MM.1S (cell line): ENCODE results near the gene SYT2.
A peak's percentile ranks its signal among the peaks of the same experiment; 100 is the strongest.
"Not testable (repeated sequence)": the region's sequence is repeated elsewhere in the genome, so short reads cannot be mapped to it uniquely, and the experiment has no call there.

Source experiments
- DNase-seq: peaks from one replicate; pipeline ENCODE4 v3.0.0-alpha.2; 2015
- H2AFZ ChIP-seq: fragments of 300-600 bp; sonication (generic); 2 replicates; pipeline ENCODE4 v1.6.0; 2016; ENCODE audit warnings: antibody characterized with exemption, low read length
- H3F3A ChIP-seq: fragments of 300-600 bp; sonication (generic); 2 replicates; pipeline ENCODE4 v1.6.1; 2016; ENCODE audit warnings: mild to moderate bottlenecking, antibody characterized with exemption, low read length, moderate library complexity, mixed read lengths; ENCODE audit not compliant: insufficient read depth
- H3K27ac ChIP-seq: fragments of 300-600 bp; sonication (generic); 2 replicates; pipeline ENCODE4 v1.5.1; 2016; ENCODE audit warnings: mild to moderate bottlenecking, low read length
- H3K27me3 ChIP-seq: fragments of 300-600 bp; sonication (generic); replicated peaks from 2 replicates; pipeline ENCODE4 v1.6.0; 2016; ENCODE audit warnings: low read length; ENCODE audit not compliant: insufficient read depth
- H3K36me3 ChIP-seq: fragments of 300-600 bp; sonication (generic); replicated peaks from 2 replicates; pipeline ENCODE4 v1.6.1; 2016; ENCODE audit warnings: mild to moderate bottlenecking, low read length, mixed read lengths; ENCODE audit not compliant: insufficient read depth
- H3K4me1 ChIP-seq: fragments of 300-600 bp; sonication (generic); 2 replicates; pipeline ENCODE4 v1.6.1; 2016; ENCODE audit warnings: low read length, mixed read lengths
- H3K4me2 ChIP-seq: fragments of 300-600 bp; sonication (generic); 2 replicates; pipeline ENCODE4 v1.6.0; 2016; ENCODE audit warnings: low read depth, low read length
- H3K4me3 ChIP-seq: fragments of 300-600 bp; sonication (generic); 2 replicates; pipeline ENCODE4 v1.5.1; 2016; ENCODE audit warnings: low read length, mixed read lengths
- H3K79me2 ChIP-seq: fragments of 300-600 bp; sonication (generic); 2 replicates; pipeline ENCODE4 v1.6.1; 2016; ENCODE audit warnings: mixed run types, low read length, mixed read lengths
- H3K9ac ChIP-seq: fragments of 300-600 bp; sonication (generic); 2 replicates; pipeline ENCODE4 v1.6.1; 2016; ENCODE audit warnings: low read length, mixed read lengths
- H3K9me2 ChIP-seq: fragments of 300-600 bp; sonication (generic); replicated peaks from 2 replicates; pipeline ENCODE4 v1.6.1; 2016; ENCODE audit warnings: mild to moderate bottlenecking, low read length, mixed read lengths; ENCODE audit not compliant: insufficient read depth
- H3K9me3 ChIP-seq: fragments of 300-600 bp; sonication (generic); replicated peaks from 2 replicates; pipeline ENCODE4 v1.6.1; 2016; ENCODE audit warnings: mild to moderate bottlenecking, low read length, mixed read lengths; ENCODE audit not compliant: insufficient read depth
- H4K20me1 ChIP-seq: fragments of 300-600 bp; sonication (generic); 2 replicates; pipeline ENCODE4 v1.6.1; 2016; ENCODE audit warnings: mild to moderate bottlenecking, low read length, moderate library complexity, mixed read lengths; ENCODE audit not compliant: insufficient read depth
- CTCF ChIP-seq: fragments of 300-600 bp; sonication (generic); IDR thresholded peaks from 2 replicates; pipeline ENCODE4 v1.5.1; 2016; ENCODE audit warnings: antibody characterized with exemption, low read length, mixed read lengths
- EZH2 ChIP-seq: fragments of 300-600 bp; sonication (generic); optimal IDR thresholded peaks from 2 replicates; pipeline ENCODE3; 2017; ENCODE audit warnings: low read depth, mild to moderate bottlenecking, antibody characterized with exemption, low read length, mixed read lengths
- EZH2phosphoT487 ChIP-seq: fragments of 300-600 bp; sonication (generic); IDR thresholded peaks from 2 replicates; pipeline ENCODE4 v1.6.1; 2018; ENCODE audit warnings: antibody characterized with exemption, low read length

SYT2 gene

DNA sequence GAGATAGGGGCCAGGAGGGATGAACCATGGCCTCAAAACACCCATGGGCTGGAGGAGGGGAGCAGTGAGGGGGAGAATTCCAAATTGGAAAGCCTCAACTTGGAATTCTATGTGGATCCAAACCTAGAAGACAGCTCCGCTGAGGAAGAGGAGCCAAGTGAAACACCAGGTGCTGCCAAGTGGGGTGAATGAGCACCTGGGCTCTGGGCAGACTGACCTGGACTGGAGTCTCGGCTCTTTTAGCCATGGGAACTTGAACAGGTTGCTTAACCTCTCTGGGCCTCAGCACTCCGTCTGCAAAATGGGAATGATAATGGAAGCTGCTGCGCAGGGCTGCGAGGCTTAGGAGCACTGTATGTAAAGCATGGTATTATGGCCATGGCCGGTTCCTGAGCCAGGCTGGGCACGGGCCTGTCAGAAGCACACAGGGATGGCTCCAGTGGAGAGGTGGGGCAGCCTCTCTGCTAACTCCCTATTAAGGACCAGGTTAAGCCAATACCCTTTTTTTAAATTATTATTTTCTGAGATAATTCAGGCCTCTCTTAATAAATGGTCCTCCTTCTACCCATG is 81.5 kb downstream of the SYT2 start:
- H3K4me2 ChIP-seq: peak overlapping the region; percentile 44
- no peaks in the 10 kb centered on the region for H3K9me2 ChIP-seq
- no peaks in the 10 kb centered on the region for H3K9me3 ChIP-seq
- no peak overlapping the region for H2AFZ ChIP-seq
- no peak overlapping the region for H3K9ac ChIP-seq
- no peak for DNase-seq
- 0 out of 2 replicates have a peak, but pooled peaks cover 4% of the 10 kb centered on the region for H3K27me3 ChIP-seq
- no peak overlapping the region for H3K4me3 ChIP-seq
- H3K79me2 ChIP-seq: no peaks in the 10 kb centered on the region
- no peaks in the 10 kb centered on the region for H3K36me3 ChIP-seq
- H3K27ac ChIP-seq: peak overlapping the region; percentile 4; the same call in 1 of the 2 replicates
- TF ChIP-seq EZH2 (no peak), CTCF (no peak), EZH2phosphoT487 (no peak)
- peaks cover 23% of the 10 kb centered on the region for H3K4me1 ChIP-seq
- peaks cover 3% of the 10 kb centered on the region for H3F3A ChIP-seq
- no peaks in the 10 kb centered on the region for H4K20me1 ChIP-seq

DNA sequence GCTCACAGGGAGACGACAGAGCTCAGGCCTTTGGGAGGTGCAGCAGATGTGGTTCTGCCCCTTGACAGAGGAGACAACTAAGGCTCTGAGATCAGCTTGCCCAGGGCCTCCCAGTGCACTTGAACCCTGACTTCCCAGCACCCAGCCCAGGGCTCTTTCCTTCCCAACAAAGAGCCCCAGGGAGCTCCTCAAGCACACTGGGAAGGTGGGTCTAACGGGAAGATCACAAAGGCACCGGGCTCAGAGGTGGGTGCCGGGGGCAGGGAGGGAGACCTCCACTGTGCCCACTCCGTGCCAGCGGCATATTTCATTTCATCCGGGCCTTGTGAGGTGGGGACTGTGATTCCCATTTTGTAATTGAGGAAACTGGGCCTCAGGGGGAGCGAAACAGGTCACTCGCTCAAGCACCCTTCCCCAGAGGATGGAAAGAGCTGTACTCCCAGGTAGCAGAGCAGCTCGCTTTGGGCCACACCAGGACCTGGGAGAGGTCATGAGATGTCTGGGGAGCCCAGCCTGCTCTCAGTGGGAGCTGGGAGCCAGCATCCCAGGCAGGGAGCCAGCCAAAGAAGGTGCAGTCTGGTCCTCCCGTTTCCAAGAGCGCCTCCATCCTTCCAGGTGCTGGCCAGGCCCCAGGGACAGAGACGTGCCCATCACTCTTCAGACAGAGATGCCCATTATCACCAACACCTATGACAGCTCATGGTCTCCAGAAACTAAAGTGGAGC is 82.3 kb downstream of the SYT2 start:
- Histone ChIP-seq H3K4me1 (peaks cover 23% of the 10 kb centered on the region), H4K20me1 (no peaks in the 10 kb centered on the region), H3K79me2 (no peaks in the 10 kb centered on the region), H3K9me3 (no peaks in the 10 kb centered on the region), H3K4me3 (no peak overlapping the region), H3K9me2 (no peaks in the 10 kb centered on the region), H3K9ac (no peak overlapping the region), H2AFZ (no peak overlapping the region), H3K27me3 (0 out of 2 replicates have a peak, but pooled peaks cover 4% of the 10 kb centered on the region), H3F3A (peaks cover 3% of the 10 kb centered on the region), H3K4me2 (no peak overlapping the region), H3K36me3 (no peaks in the 10 kb centered on the region), H3K27ac (no peak overlapping the region)
- no peak for DNase-seq
- TF ChIP-seq CTCF: no peak
- no peak for TF ChIP-seq EZH2
- no peak for TF ChIP-seq EZH2phosphoT487

- H3K4me1 ChIP-seq: peaks cover 23% of the 10 kb centered on the region
- not testable (repeated sequence) for DNase-seq, H3K4me2 ChIP-seq, H3K9me2 ChIP-seq, H3K27me3 ChIP-seq, H3K9me3 ChIP-seq, H3K36me3 ChIP-seq, H3F3A ChIP-seq, H3K79me2 ChIP-seq, H3K4me3 ChIP-seq, H3K27ac ChIP-seq, H2AFZ ChIP-seq, H4K20me1 ChIP-seq, H3K9ac ChIP-seq
These were observed 83.2 kb downstream of the SYT2 start for GRCh38 chr1:202627036-202627435.
